NCI-H510A (cell line): ENCODE measurements around the gene RNASE9.
"Not testable (repeated sequence)": the region's sequence is repeated elsewhere in the genome, so short reads cannot be mapped to it uniquely, and the experiment has no call there.

Experiments
- DNase-seq: peaks from one replicate; lab custom pipeline; 2025; lab: John Stamatoyannopoulos, UW

The RNASE9 gene

DNA sequence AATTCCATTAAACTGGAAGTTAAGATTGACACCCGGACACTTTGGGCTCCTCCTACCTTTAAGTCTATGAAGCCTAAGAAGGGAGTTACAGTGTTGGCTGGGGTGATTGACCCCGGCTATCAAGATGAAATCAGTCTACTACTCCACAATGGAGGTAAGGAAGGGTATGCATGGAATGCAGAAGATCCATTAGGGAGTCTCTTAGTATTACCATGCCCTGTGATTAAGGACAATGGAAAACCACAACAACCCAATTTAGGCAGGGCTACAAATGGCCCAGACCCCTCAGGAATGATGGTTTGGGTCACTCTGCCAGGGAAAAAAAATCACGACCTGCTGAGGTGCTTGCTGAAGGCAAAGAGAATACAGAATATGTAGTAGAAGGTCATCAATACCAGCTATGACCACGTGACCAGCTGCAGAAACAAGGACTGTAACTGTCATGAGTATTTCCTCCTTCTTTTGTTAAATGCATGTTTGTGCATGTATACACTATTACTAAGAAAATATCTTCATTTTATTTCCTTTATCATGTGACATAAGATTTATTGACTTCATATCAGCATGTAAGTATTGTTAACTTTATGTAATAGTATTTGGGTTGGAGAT, 11.6 kb upstream of the RNASE9 start:
- DNase-seq = not testable (repeated sequence)

DNA sequence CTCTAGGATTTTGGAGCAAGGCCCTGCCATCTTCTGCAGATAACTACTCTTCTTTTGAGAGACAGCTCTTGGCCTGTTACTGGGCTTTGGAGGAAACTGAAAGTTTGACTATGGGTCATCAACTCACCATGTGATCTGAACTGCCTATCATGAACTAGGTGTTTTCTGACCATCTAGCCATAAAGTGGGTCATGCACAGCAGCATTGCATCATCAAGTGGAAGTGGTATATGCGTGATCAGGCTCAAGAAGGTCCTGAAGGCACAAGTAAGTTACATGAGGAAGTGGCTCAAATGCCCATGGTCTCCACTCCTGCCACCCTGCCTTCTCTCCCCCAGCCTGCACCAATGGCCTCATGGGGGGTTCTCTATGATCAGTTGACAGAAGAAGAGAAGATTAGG, 9.9 kb upstream of the RNASE9 start:
- not testable (repeated sequence) for DNase-seq

DNA sequence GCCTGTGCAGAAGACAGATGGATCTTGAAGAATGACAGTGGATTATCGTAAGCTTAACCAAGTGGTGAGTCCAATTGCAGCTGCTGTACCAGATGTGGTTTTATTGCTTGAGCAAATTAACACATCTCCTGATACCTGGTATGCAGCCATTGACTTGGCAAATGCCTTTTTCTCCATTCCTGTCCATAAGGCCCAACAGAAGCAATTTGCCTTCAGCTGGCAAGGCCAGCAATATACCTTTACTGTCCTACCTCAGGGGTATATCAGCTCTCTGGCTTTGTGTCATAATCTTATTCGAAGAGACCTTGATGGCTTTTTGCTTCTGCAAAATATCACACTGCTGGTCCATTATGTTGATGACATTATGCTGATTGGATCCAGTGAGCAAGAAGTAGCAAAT, 9.0 kb upstream of the RNASE9 start:
- DNase-seq = not testable (repeated sequence)

DNA sequence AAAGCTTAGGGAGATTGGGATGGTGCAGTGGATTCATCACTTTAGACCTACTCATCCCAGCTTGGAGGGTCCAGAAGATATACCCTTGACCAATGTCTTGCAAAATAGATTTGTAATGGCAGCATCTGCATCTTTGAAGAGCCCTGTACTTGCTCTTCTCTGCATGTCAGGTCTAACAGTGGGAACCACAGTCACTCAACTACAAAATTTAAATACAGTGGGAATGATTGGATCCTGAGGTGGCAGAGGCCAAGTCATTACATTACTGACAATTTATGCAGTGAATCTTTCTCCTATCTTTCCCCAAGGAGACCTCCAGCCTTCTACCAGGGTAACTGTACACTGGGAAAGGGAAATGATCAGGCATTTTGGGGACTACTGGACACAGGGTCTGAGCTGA, 8.2 kb upstream of the RNASE9 start:
- no peak for DNase-seq

DNA sequence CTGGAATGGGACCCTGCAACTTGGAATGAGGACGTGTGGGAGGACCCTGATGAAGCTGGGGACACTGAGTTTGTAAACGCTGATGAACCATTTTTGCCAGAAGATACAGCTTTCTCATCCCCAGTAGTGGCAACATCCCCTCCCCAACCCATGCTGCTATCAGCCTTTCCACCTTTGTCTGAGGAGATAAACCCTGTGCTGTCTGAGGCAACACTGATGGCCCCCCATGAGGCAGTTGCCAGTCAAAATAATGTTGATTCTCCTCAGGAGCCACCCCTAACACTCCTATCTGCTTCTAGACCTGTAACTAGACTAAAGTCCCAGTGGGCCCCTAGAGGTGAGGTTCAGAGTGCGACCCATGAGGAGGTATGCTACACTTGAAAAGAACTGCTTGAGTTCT, 7.5 kb upstream of the RNASE9 start:
- DNase-seq = no peak

DNA sequence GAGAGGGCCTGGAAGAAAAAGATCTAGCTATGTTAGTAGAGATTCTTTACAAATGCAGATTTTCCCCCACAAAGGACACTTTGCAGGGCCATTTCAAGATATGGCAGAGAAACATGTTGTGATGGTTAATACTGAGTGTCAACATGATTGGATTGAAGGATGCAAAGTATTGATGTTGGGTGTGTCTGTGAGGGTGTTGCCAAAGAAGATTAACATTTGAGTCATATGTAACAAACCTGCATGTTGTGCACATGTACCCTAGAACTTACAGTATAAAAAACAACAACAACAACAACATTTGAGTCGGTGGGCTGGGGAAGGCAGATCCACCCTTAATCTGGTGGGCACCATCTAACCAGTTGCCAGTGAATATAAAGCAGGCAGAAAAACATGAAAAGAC, 6.4 kb upstream of the RNASE9 start:
- not testable (repeated sequence) for DNase-seq

DNA sequence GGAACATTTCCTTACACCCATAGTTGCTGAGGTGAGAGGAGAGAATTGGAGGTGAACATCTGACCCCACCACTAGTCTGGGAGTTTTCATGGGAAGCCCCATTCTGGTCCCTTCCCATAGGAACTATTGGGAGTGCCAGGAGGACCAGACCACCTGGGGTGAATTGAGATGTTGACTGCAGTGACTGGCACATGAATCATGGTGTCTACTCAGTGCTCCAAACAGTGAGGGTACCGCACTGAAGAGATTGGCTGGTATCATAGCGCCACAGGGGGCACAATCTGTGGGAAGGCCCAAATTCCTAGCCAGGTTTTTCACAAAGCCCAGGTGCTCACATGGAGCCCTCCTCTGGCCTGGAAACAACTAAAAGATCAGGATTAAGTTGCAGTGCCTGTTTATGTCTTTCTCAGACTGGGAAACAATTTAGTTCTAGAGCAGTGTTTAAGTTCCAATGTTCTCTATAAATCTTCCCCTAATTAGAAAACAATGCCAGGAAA, 3.7 kb upstream of the RNASE9 start:
- DNase-seq = no peak

DNA sequence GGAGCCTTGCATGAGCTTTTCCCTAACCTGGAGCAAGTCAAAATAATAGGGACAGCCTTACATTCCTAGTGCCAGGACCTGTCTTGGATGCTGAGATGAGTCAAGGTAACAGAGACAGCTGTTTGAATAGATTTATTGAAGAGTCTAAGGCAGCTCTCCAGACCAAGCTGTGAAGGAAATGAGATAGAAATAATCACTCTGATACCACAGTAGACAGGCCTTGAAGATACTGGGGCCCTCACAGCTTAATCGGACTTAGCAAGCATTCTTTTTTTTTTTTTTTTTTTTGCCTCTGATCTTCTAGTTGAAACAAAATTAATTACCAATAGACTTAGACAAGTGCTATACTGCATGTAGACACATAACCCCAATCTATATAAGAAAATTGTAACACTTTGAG, 3.1 kb upstream of the RNASE9 start:
- DNase-seq = no peak

DNA sequence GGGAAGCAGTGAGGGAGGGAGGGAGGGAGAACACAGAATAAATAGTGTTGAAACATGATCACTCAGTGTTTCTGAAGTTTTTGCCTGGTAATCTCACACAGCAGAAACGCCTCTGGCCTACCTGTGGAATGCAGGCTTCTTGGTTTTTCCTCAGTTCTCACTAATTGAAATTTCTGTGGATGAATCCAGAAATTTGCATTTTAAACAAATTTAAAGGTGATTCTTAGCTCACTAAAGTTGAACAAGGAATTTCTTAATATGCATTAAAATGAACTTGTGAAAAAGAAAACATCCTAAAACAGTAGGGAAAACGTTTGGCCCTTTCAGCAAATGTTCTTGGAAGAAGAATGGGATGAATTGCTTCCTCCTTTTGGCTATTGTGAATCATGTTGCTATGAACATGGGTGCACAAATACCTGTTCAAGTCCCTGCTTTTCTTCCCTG, 1.4 kb downstream of the RNASE9 start:
- DNase-seq = no peak

DNA sequence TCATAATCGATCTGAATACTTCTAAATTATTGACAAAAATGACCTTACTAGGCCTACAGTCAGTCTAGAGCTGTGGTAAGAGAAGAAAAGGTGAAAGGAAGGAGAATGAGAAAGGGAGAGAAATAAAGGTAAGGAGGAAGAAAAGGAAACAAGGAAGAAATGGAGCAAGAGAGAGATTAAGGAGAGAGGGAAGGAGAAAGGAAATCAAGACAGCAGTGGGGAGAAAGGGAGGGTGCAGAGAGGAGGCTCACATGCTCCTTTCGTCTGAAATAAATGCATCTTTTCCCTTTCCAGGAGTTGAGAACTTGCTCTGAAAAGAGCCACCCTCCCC, 3.7 kb downstream of the RNASE9 start:
- no peak for DNase-seq

DNA sequence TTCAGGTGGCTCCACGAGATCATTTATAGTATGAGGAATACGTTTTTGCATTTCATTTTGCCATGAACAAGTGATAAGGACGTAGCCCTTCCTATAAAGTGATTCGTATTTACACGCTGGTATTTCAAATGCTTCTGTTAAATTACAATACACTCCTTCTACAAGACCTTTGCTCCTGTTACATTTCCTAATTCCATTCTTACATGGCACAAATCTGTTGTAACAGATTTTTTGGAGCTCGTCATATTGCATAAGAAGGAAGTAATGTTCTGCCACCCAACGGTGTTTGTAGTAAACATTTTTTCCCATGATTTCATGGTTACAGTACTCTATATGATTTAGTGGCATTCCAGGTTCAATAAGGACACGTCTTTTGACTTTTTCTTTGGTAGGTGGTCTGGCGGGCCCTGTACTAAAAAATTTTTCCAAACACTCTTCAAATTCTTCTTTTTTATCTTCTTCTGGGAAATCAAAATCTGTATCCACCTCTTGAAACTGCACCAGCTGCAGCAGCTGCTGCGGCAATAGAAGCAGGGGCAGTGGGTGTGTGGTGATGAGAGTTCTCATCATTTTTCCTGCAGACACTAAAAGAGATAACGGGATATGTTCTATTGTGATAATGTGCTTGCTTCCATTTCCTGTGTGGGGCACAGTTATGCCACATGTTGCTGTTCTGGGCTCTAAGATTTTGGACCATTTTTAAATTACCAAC, 4.2 kb downstream of the RNASE9 start:
- DNase-seq = no peak

DNA sequence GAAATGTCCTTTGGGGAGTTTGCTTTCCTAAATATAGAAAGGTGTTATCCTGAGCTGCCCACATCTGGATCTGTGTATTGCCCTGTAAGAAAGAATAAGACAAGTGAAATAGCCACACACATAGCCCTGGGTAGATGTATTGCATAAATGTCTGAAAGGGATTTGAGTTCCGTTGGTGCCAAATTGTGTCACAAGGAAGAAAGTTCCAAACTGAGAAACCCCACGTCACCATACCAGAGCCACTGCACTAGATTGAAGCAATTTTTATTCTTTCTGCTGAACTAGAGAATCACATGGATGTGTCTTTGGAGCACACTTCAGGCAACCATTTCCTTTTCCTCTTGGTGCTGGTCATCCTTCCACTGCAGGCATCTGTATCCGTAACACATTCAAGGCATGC, 5.0 kb downstream of the RNASE9 start:
- DNase-seq = no peak

DNA sequence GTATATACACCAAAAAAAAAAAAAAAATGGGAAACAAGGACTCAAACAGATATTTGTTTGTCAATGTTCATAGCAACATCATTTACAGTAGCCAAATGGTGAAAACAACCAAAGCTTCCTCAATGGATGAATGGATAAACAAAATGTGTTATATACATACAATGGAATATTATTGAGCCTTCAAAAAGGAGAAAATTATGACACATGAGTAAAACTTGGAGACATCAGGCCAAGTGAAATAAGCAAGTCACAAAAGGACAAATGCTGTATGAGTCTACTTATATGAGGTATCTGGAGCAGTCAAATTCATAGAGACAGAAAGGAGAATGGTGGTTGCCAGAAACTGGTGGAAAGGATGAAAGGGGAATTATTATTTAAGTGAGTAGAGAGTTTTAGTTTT, 7.8 kb downstream of the RNASE9 start:
- DNase-seq = no peak

DNA sequence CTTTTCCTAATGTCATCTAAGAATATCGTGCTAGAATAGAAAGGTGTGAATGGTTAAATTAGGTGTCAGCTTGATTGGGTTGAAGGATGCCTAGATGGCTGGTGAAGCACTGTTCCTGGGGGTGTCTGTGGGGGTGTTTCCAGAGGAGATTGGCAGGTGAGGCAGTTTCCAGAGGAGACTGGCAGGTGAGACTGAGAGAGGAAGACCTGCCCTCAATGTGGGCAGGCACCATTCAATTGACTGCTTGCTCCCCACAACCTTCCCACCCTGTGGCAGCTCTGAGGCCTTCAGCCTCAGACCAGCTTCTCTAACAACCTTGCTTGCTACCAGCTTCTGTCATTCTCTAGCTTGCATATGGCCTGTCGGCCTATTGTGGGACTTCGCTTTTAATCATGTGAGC, 9.2 kb downstream of the RNASE9 start:
- no peak for DNase-seq

DNA sequence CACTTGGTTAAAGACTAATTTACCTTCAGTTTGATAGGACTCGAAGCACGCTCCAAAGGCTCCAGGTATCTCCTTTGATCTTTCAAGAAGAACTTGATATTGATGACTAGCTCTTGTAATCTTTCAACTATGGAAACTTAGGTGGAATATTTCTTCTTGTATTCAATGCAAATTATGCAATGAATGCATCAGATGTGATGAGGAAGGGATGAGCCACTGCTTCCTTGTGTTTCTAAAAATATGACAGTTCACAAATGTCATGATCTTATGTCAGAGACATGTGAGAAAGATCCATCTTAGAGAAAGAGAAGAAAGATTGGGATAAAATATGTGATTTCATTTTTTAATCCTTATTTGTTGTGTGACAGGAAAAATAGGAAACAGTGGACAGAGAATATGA, 9.9 kb downstream of the RNASE9 start:
- no peak for DNase-seq

DNA sequence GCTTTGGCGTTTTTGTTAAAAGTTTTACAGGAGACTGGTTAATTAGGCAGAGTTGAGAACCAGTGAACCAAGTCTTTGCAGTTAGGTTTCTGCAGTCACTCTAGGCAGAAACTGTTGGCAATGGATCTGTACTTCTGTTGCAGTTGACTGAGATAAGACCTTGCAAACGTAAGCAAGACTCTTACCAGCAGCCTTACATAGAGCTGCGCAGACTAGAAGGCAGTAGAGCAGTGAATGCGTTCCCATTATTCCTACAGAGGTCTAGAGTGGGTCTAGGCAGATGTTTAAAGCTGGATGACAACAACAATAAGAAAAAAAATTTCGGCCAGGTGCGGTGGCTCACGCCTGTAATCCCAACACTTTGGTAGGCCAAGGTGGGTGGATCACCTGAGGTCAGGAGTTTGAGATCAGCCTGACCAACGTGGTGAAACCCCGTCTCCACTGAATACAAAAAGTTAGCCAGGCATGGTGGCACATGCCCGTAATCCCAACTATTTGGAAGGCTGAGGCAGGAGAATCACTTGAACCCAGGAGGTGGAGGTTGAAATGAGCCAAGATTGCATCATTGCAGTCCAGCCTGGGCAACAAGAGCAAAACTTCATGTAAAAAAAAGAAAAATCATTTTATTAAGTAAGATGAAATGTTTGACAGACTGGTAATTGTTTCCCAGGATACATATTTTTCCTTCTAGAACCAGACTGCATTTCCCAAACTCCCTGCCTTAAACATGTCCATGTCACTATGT, 12.3 kb downstream of the RNASE9 start:
- no peak for DNase-seq

DNA sequence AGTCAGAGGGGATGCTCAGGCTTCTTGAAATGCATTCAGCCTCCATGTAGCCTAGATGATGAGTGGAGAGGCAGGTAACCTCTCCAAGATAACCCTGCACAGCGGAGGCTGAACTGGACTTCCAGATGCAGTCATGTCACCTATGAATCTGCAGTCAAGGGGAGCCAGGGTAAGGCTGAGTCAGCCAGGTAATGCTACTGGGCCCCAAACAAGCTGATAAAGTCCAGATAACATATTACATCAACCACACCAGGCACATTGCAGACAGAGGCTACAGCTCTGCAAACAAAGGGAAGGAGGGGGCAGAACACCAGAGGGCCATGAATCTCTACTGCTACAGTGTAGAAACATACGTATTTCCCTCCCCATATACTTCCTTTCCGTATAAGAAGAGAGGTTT, 14.0 kb downstream of the RNASE9 start:
- no peak for DNase-seq

DNA sequence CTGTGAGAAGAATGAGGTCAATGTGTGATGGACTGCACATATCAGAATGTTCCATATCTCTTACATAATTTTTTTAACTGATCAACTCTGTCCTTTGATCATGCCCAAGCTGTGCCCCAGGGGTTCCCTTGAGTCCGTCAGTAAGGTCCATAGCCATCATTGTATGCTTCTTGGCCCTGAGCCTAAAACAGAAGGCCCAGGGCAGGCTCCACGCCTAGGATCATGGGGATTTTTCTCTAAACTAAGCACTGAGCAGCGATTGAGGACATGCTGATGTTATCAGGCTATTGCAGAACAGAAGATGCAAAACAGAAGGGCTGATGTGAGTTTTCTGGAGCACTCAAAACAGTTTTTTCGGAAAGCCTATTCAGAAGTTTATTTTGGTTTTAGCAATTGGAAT, 20.9 kb downstream of the RNASE9 start:
- DNase-seq = no peak

DNA sequence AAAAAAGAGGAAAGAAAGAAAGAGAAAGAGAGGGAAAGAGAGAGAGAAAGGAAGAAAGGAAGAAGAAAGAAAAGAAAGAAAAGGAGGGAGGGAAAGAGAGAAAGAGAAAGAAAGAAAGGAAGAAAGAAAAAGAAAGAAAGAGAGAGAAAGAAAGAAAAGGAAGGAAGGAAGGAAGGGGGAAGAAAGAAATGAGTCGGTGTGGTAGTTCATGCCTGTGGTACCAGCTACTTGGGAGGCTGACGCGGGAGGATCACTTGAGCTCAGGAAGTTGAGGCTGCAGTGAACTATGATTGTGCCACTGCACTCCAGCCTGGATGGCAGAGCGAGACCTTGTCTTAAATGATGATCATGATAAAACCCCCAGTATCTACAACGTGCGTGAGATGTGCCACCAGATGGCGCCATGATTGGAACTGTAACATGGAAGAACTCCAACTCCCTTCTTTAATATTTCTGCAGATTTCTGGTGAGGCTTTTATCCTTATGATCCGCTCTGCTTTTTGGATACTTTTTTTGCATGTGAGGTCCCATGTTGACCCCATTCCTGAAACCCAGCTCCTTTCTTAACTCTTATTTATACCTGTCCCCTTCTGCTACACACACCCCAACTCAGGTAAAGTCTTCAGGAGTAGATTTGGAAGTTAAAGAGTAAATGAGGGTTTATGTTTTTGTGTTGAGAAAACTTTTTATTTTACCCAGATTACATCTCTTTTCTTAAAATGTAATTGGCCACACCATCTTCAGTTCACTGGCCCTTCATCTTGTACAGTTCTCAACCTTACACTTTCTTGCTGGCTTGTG, 29.9 kb downstream of the RNASE9 start:
- DNase-seq = peak; percentile 3

DNA sequence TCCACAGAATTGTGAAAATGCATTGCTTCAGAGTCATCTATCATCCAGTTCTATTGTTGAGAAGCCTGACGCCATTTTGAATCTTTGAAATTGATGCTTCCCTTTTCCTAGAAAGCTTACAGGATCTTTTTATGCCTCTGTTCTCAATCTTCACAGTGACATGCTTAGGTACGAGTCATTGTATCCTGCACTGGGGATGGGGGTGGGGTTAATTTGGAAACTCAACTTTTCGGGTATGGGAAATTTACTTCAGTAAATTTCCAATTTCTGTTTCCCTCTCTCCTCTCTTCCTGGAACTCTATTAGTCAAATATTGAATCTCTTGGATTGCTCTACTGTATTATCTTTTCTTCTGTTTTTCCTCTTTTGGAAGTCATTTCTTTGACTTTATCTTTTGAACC, 31.0 kb downstream of the RNASE9 start:
- DNase-seq = no peak

DNA sequence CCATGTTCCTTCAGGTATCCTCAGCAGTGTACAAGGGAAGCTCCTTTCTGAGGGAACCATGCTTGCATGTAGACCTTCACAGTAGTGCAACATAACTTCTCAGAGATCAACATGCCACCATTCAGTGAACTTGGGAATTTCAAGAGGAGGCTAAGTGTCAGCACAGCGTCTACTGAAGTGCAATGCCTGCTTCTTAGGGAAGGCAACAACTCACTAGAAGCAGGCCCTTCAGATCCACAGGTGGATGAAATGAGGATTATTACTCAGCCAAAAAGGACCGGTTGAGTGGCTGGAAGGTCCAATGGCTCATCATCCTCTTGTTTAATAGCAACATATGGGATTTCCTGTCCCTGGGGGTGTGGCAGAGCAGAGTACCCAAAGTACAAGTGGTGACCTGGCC, 36.8 kb downstream of the RNASE9 start:
- no peak for DNase-seq

DNA sequence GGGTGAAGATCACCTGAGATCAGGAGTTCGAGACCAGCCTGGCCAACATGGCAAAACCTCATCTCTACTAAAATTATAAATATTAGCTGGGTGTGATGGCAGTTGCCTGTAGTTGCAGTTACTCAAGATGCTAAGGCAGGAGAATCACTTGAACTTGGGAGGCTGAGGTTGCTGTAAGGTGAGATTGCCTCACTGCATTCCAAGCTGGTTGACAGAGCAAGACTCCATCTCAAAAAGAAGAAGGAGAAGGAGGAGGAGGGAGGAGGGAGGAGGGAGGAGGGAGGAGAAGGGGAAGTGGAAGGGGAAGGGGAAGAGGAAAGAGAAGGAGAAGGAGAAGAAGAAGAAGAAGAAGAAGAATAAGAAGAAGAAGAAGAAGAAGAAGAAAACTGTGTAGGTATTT, 38.5 kb downstream of the RNASE9 start:
- DNase-seq = no peak

DNA sequence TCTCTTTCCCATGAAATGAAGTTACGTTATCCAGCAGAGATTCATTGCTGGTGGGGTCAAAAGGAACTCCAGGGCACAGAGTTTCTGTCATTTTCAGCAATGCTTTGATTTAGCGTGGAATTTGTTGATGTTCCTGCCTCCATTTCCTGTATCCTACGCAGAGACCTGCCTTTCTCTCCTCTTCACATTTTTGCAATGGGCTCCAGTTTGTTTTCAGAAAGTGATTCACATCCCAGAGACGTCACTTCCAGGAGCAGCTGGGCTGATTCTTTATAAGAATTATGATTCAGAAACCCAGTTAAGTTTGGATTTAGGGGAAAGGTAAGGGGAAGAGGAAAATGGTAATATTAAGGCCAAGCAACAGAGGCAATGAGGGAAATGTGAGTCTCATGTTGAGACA, 43.9 kb downstream of the RNASE9 start:
- DNase-seq = no peak
